HT1080 (cell line): ENCODE results near the gene FBXL20. TPM values are rescaled to one million over a fixed set of nuclear protein-coding genes. Genes with fewer than 3 reads are reported as not detected.
"Not testable (repeated sequence)": the region's sequence is repeated elsewhere in the genome, so short reads cannot be mapped to it uniquely, and the experiment has no call there.

Experiments
- DNase-seq: peaks from one replicate; pipeline ENCODE4 v3.0.0-alpha.2; 2015; ENCODE audit warnings: low read depth
- total RNA-seq: library from RNA; depleted of rRNA; stranded (reverse); fragments of >200 nt; shearing (Covaris generic); gene quantifications from 2 replicates; pipeline ENCODE4 v1.2.3, GENCODE V29; 2014

The FBXL20 gene
- total RNA-seq, 1 experiment from 2014 or later: 8.0 TPM

DNA sequence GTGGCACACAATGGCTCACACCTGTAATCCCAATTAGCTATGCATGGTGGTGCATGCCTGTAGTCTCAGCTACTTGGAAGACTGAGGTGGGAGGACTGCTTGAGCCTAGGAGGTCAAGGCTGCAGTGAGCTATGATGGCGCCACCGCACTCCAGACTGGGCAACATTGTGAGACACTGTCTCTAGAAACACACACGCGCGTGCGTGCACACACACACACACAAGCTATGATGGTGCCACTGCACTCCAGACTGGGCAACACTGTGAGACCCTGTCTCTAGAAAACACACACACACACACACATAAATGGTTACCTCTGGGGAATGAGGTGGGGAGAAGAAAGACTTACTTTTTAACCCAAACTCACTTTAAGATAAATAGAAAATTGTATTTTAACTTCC lies 16.4 kb downstream of the FBXL20 start:
- no peak for DNase-seq

GRCh38 chr17:39380144-39380543 lies 21.3 kb downstream of the FBXL20 start:
- no peak for DNase-seq

- DNase-seq: no peak
Observed at GRCh38 chr17:39376434-39376833, 25.0 kb downstream of the FBXL20 start.

DNA sequence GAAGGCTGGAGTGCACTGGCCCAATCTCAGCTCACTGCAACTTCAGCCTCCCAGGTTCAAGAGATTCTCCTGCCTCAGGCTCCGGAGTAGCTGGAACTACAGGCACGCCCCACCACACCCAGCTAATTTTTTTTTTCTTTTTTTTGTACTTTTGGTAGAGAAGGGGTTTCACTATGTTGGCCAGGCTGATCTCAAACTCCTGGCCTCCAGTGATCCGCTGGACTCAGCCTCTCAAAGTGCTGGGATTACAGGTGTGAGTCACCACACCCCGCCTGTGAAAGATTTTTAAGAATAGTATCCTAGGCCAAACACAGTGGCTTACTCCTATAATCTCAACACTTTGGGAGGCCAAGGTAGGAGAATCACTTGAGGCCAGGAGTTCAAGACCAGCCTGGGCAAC lies 33.6 kb downstream of the FBXL20 start:
- DNase-seq: not testable (repeated sequence)

DNA sequence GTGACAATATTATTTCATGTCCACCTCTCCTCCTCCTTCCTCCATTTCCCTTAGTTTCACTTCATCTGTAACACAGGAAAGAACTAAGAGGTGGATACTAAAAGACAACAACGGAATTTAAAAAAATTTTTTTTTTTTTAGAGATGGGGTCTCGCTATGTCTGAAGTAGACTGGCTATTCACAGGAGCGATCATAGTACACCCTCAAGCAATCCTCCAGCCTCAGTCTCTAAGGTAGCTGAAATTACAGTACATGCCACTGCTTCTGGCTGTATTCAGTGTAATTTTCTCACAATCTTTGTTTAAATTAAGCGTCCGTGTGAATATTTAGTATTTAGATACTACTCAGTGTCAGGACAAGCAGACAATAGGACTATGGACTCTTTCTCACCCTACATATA lies 35.6 kb downstream of the FBXL20 start:
- no peak for DNase-seq

DNA sequence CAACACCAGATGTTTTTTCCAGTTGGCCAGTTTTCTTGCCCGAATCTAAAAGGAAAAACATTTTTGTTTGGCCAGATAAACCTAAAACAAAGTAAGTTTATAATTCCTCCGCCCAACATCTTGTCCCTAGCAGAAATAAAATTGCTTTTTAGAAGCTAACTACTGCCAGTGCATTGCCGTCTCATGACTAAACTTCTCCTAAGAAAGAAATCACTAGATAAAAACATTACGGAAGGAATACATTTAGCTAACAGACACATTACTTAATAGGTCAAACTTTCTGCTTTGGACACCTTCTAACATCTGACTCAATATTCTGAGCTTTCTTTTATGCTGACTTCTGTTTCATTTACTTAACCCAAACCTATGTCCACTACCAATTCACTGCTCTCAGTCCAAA lies 36.2 kb downstream of the FBXL20 start:
- DNase-seq: no peak

- no peak for DNase-seq
Observed at GRCh38 chr17:39364236-39365025, 37.0 kb downstream of the FBXL20 start.

DNA sequence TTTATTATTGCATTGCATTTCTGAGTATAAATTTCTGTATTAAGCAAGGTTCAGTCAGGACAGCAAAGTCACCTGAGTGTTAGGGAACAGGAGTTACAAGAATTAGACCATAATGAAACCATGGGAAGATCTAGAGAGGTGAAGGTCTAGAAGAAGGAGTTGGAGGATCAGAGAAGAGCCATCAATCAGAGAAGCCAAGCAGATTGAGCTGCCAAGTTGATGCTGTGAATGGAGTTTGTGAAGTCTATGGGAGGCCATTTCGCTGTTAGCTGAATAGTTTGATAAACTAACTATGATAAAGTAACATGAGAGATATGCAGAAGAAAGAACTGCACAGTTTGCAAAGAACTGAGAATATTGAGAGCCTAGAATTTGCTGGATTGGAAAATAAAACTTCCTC lies 40.4 kb downstream of the FBXL20 start:
- DNase-seq: no peak

- no peak for DNase-seq
Observed at GRCh38 chr17:39360537-39360936, 40.9 kb downstream of the FBXL20 start.

- no peak for DNase-seq
Observed at GRCh38 chr17:39359994-39360393, 41.4 kb downstream of the FBXL20 start.

GRCh38 chr17:39357986-39358385 lies 43.4 kb downstream of the FBXL20 start:
- DNase-seq: no peak

- no peak for DNase-seq
Observed at GRCh38 chr17:39357488-39357887, 43.9 kb downstream of the FBXL20 start.

GRCh38 chr17:39352986-39353385 lies 48.4 kb downstream of the FBXL20 start:
- no peak for DNase-seq

DNA sequence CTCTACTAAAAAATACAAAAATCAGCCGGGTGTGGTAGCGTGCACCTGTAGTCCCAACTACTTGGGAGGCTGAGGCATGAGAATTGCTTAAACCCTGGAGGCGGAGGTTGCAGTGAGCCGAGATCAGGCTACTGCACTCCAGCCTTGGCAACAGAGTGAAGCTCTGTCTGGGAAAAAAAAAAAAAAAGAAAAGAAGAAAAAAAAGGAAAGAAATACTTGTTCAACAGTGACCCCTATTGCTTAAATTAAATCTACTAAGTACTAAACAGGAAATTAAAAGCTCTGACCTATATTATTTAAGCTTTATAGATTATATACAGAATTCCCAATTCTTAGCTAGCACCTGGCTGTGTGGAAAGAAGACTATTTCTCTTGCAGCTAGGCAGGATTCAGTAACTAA lies 48.9 kb downstream of the FBXL20 start:
- DNase-seq: no peak

DNA sequence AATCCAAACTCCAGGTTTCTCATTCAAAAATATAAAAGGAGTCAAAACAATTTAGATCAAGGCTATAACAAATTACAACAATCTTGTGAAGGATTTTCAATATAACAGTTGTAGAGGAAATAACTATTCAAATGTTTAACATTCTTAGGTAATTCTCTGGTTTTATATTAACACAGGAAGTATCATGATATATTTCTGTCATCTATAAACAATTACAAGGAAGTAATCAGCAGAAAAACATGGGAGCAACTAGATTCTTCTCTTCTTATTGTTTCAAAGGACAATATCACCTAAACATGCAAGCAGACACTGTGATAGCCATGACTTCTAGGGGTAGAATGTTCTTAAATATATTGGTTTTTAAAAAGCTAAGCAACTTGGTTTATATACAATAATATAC lies 49.9 kb downstream of the FBXL20 start:
- DNase-seq: no peak

GRCh38 chr17:39349246-39349645 lies 52.2 kb downstream of the FBXL20 start:
- no peak for DNase-seq

- not testable (repeated sequence) for DNase-seq
Observed at GRCh38 chr17:39346863-39347262, 54.6 kb downstream of the FBXL20 start.

GRCh38 chr17:39341541-39341940 lies 59.9 kb downstream of the FBXL20 start:
- DNase-seq: no peak

- no peak for DNase-seq
Observed at GRCh38 chr17:39340731-39341130, 60.7 kb downstream of the FBXL20 start.

- no peak for DNase-seq
Observed at GRCh38 chr17:39339272-39339671, 62.2 kb downstream of the FBXL20 start.

GRCh38 chr17:39337649-39338048 lies 63.8 kb downstream of the FBXL20 start:
- not testable (repeated sequence) for DNase-seq

GRCh38 chr17:39335704-39336223 lies 65.7 kb downstream of the FBXL20 start:
- no peak for DNase-seq

- not testable (repeated sequence) for DNase-seq
Observed at GRCh38 chr17:39334008-39334744, 67.2 kb downstream of the FBXL20 start.
